NCI-H128 (cell line): ENCODE results near the gene GRIN3A.
"Not testable (repeated sequence)": the region's sequence is repeated elsewhere in the genome, so short reads cannot be mapped to it uniquely, and the experiment has no call there.

ENCODE experiments used
- DNase-seq: peaks from one replicate; lab custom pipeline; 2025; ENCODE audit not compliant: unreplicated experiment; lab: John Stamatoyannopoulos, UW

GRIN3A gene

GRCh38 chr9:101582553-101582952 lies 155.9 kb downstream of the GRIN3A start:
- DNase-seq, result no peak

DNA sequence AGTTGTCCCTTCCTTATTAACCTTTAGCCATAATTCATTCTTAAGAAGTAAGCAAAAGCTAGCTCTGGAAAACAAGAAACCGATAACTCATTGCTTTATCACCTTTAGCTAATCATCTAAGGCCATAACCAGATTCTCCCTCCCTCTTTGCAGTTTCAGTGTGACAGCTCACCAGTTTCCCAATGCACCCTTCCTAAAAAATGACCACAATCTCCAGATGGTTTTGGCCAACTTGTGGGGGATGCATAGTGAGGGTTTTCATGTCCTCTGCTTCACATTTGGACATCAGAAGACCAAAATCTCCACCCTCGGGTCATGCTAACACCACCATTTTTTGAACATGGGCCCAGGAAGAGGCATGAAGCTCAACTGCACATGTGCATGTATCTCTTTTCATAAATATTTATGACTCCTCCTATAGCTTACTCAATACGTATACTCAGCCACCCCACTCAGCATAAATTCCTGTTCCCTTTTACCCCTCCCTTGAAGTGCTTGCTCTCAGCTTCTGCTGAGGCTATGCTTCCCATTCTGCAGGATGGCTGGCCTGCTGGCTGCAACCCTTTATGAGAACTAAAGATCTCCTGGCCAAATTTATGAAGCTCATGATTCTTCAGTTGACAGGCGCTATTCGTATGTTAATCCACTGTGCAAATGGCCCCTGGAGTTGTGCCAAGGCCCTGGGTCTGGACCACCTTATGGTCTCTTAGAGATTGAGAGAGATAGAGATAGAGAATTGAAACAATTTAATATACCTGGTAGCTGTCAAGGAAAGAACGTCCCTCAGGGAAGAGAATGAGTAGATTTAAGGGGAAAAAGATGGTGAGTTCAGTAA lies 158.5 kb downstream of the GRIN3A start:
- DNase-seq, result no peak

- no peak for DNase-seq
Observed at GRCh38 chr9:101578378-101578777, 160.1 kb downstream of the GRIN3A start.

DNA sequence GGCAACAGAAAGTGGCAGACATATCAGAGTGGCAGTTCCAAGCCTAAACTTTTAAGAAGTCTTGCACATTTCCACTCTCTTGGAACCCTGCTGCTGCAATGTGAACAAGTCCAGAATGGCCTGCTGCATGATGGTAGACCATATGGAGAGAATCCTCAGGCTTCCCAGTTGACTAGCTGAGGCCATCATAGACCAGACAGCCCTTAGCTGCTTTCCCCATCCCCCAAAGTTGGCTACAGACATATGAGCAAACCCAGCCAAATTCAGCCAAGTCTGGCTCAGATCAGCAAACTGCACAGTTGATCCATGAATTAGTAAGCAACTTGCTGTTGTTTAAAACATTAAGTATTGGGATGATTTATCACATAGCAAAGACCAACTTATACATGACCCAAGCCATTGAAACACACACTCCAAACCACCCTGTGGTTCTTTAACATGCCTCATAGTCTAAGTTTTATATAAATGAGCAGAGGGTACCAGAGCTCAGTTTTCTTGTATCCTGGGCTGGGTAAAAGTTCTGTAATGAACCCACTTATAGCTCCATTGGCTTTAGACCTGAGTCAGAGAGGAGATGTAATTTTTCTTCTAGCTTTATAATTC lies 163.6 kb downstream of the GRIN3A start:
- no peak for DNase-seq

GRCh38 chr9:101572316-101572715 lies 166.1 kb downstream of the GRIN3A start:
- DNase-seq, result no peak

DNA sequence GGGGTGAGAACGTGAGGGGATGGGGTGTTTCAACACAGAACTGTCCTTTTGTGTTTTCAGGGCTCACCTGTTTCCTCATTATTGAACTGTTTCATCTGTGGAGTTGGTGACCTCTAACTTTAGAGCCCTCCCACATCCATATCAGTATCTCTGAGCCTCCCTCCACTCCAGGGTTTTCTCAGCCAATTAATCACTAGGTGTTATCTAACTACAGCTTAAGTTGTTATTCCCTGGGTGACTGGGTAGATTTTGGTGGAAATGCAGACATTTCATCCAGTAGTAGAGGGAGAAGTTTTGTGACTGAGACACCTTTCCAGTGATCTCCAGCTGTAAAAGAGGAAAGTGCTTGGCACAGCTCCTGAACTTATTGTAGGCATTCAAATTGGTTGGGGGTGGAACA lies 167.3 kb downstream of the GRIN3A start:
- no peak for DNase-seq

DNA sequence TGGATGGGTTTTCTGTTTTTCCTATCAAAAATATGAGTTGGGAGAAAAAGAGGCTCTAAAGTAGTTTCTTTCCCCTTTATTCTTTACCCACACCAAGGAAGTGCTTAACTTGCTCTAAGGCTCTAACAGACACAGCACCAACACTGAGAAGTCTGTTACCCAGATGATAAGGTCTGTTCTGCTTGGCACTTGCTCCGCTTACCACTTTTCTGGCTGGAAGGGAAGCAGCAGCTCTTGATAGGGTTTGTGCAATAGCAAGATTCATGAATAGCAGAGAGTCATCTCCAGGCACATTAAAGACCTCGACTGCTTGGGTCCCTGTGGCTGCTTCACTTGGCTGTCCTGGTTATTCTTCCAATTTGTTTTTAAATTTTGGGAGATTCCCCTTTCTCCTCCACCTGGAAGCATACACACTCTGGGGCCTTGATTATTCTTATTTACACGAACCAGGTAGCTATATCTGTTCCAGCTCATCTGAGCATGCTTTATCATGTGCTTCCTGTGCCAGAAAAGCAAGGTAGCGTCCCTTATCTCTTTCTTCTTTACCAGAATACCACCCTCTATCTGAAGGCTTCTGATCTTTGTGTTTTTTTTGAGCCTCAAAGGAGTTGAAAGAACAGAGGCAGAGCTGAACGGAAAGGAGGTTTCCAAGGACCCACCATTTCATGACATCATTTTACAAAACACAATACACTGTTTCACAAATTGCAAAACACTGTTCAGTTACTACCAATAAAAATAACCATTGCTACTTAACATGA lies 168.5 kb downstream of the GRIN3A start:
- DNase-seq, result no peak

DNA sequence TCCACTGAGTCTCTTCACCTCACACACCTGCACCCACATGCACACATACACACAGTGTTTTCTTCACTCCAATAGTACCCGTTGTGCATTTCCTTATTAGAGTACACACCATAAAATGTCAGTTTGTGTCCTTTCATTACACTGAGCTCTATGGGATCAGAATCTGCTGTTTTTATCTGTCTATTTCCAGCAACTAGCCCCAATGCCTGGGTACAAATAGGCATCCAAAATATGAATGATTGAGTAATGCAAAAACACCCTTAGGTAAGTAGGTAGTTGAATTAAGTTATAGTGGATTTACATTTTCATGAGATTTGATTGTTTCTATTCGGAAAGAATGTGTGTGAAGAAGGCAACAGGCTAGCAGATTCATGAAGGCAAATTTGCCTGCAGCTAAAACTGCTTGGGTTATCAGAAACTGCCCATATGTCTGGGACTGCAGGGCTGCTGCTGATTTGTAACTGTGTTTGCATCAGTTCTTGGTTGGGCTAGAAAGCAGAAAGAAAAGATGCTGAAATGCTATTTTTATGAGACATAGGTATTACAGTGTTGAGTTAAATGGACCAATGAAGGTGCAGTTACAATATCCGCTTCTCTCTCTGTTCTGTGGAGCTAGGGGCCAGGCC lies 170.6 kb downstream of the GRIN3A start:
- DNase-seq, result no peak

GRCh38 chr9:101566904-101567724 lies 171.3 kb downstream of the GRIN3A start:
- DNase-seq, result no peak

DNA sequence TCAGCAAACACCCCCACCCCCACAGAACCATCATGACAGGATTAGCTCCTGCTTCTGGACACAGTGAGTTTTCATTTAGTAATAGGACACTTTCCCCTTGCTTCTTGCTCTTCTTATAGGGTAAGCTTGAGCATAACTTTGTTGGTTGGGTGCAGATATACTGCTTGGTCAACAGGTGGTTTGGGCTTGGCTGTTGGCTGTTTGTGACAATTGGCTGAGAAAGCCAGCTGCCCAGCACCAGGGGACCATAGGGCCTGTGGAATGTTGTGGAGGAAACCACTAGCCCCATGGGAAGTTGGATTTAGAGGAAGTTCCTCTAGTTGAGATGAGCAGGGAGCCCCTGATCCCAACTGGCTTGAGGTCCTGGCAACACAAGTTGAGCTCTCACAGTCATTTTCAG lies 174.2 kb downstream of the GRIN3A start:
- DNase-seq, result no peak

- no peak for DNase-seq
Observed at GRCh38 chr9:101562966-101563365, 175.5 kb downstream of the GRIN3A start.

DNA sequence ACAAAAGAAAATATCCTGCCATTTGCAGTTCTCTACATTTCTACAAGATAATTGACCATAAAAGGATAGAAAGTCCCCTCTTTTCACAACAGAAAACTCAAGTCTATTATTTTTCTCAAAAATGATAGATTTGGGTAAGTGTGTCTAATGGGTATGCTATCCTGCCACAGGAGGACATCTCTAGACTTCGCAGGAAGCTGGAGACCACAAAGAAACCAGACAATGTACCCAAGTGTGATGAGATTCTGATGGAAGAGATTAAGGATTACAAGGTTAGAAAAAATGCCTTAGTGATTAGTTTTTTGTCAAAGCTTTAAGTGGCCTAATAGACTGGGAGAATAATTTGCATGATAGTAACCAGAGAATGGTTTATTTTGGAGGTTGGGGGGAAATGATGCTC lies 176.7 kb downstream of the GRIN3A start:
- DNase-seq, result no peak

- not testable (repeated sequence) for DNase-seq
Observed at GRCh38 chr9:101549472-101550098, 188.9 kb downstream of the GRIN3A start.

DNA sequence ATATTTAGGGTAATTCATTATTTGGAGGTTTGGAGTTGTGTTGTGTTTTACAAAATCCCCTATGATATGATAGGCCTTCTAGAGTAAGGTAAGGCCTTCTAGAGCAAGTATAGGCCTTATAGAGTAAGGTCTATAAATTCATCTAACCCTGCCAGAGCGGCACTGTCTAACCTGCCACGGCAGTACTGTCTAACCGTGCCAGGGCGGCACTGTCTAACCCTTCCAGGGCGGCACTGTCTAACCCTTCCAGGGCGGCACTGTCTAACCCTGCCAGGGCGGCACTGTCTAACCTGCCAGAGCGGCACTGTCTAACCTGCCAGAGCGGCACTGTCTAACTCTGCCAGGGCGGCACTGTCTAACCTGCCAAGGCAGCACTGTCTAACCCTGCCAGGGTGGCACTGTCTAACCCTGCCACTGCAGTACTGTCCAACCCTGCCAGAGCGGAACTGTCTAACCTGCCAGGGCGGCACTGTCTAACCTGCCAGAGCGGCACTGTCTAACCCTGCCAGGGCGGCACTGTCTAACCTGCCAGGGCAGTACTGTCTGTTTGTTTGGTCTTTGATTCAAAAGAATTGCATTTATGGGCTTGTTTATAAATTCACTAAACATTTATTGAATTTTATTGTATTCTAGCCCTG lies 195.2 kb downstream of the GRIN3A start:
- DNase-seq, result no peak

DNA sequence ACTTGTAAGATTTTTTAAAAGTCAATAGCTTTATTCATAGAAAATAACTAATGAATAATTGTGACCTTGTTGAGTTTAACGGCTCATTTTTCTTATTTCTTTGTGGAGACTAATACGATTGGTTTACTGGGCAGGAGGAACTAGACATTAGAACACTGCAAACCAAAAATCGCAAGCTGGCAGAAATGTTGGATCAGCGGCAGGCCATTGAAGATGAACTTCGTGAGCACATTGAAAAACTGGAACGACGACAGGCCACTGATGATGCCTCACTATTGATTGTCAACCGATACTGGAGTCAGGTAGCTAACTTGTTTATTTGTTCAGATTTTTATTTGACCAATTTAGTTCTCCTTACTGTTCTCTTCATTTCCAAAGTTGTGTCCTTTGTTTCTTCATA lies 198.4 kb downstream of the GRIN3A start:
- DNase-seq, result no peak

- DNase-seq, result no peak
Observed at GRCh38 chr9:101536938-101537337, 201.5 kb downstream of the GRIN3A start.

- no peak for DNase-seq
Observed at GRCh38 chr9:101536351-101536750, 202.1 kb downstream of the GRIN3A start.

DNA sequence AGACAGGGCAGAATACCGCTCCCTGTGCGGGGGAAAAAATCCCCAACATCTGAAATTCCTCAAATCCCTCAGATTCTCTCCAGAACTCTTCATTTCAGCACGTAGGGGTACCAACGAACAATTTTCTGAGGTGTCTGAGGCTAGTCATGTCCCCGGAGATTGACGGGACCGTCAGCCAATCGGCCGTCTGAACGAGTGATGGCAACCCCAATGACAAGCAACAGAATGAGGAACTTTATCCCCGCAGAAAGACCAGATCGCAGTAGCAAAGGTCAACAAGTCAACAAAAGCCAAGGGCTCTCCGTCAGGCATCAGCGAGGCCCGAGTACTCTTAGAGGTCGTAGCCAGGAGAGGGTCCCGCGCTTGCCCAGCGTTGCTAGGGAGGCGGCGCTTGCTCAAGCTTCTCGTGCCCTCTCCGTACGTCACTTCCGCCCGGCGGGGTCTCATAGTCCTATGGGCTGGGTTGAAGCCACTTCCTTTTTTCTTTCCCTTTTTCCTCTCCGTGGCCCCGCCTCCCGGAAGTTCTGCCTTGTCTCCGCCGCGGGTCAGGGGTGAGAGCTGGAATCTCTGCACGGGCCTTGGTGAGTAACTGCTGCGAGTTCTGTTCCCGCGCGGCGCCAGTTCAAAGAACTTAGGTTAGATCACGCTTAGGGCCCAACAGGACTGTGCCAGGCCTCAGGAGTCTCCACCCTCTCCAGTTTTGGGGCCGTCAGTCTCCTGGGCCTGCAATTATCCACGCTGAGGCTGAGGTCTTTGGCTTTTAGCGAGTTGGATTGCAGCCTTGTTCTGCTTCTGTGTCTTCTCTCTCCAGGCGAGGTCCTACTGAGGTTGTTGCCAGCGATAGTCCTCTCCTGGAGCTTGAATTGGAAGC lies 204.9 kb downstream of the GRIN3A start, which contains the start of gene RNF20:
Gene RNF20, plus strand, starts transcription at position 520 of the 871 bp plus-strand sequence. CDS start 1,571 bp downstream, outside the sequence.
- DNase-seq, result peak; percentile 99
